SK-N-MC (cell line): ENCODE measurements around the gene SCAMP4.

Source experiments
- EZH2 ChIP-seq: fragments of 200-600 bp; sonication (generic); IDR thresholded peaks from one replicate; pipeline ENCODE4 v1.6.1; 2017; ENCODE audit warnings: antibody characterized with exemption
- FOXP2 ChIP-seq: optimal IDR thresholded peaks from 2 replicates; pipeline ENCODE3; 2011; ENCODE audit warnings: mild to moderate bottlenecking, moderate library complexity; ENCODE audit not compliant: insufficient read depth; ENCODE audit errors: extremely low read length, control extremely low read depth
- POLR2AphosphoS5 ChIP-seq: IDR thresholded peaks from 2 replicates; pipeline ENCODE4 v1.6.1; 2012; ENCODE audit warnings: mild to moderate bottlenecking, low read depth, low read length, borderline replicate concordance

- TF ChIP-seq EZH2 (no peak), POLR2AphosphoS5 (no peak), FOXP2 (no peak)
These were observed 1.9 kb downstream of the SCAMP4 start for GRCh38 chr19:1906985-1907562.
